Measurements from ENCODE around the gene ZKSCAN1.
"Not testable (repeated sequence)": the region's sequence is repeated elsewhere in the genome, so short reads cannot be mapped to it uniquely, and the experiment has no call there.

Gene ZKSCAN1

GRCh38 chr7:99990460-99990852 is 24.9 kb upstream of the ZKSCAN1 start:
- Histone ChIP-seq H3K9me3 (no peaks in the 10 kb centered on the region), H3K4me3 (no peak overlapping the region), H3K4me1 (peaks cover 2% of the 10 kb centered on the region; the same call in 1 of the 2 replicates), H3K27me3 (ENCODE audit: low read depth) (peaks cover 4% of the 10 kb centered on the region), H3K36me3 (replicated peaks) (no peaks in the 10 kb centered on the region)
- no peak for DNase-seq (ENCODE audit: low spot score in 2 of 2)
- in situ Hi-C loops (cut with MboI; ENCODE audit: low sequenced_read_pairs), result no loop called here

GRCh38 chr7:99991543-99991942 is 23.9 kb upstream of the ZKSCAN1 start:
- DNase-seq (ENCODE audit: low spot score in 2 of 2); H3K9me3 ChIP-seq; H3K4me3 ChIP-seq; H3K36me3 ChIP-seq (replicated peaks); H3K4me1 ChIP-seq; in situ Hi-C loops (cut with MboI; ENCODE audit: low sequenced_read_pairs); H3K27me3 ChIP-seq (ENCODE audit: low read depth): not testable (repeated sequence)

- peaks cover 2% of the 10 kb centered on the region; the same call in 1 of the 2 replicates for H3K4me1 ChIP-seq
- no peaks in the 10 kb centered on the region for H3K36me3 ChIP-seq (replicated peaks)
- no peaks in the 10 kb centered on the region for H3K9me3 ChIP-seq
- in situ Hi-C loops (cut with MboI; ENCODE audit: low sequenced_read_pairs), result no loop called here
- no peaks in the 10 kb centered on the region for H3K27me3 ChIP-seq (ENCODE audit: low read depth)
- no peak overlapping the region for H3K4me3 ChIP-seq
- no peak for DNase-seq (ENCODE audit: low spot score in 2 of 2)
Observed at GRCh38 chr7:99992330-99993038, 22.9 kb upstream of the ZKSCAN1 start.

GRCh38 chr7:99994819-99995218 is 20.6 kb upstream of the ZKSCAN1 start:
- H3K9me3 ChIP-seq, result no peaks in the 10 kb centered on the region
- in situ Hi-C loops (cut with MboI; ENCODE audit: low sequenced_read_pairs), result no loop called here
- H3K4me1 ChIP-seq, result peaks cover 2% of the 10 kb centered on the region; the same call in 1 of the 2 replicates
- no peak for DNase-seq (ENCODE audit: low spot score in 2 of 2)
- H3K36me3 ChIP-seq (replicated peaks), result no peaks in the 10 kb centered on the region
- H3K27me3 ChIP-seq (ENCODE audit: low read depth), result peaks cover 3% of the 10 kb centered on the region; the same call in 1 of the 2 replicates
- H3K4me3 ChIP-seq, result no peak overlapping the region

- Histone ChIP-seq H3K27me3 (ENCODE audit: low read depth) (peaks cover 3% of the 10 kb centered on the region; the same call in 1 of the 2 replicates), H3K4me1 (no peaks in the 10 kb centered on the region; the same call in 1 of the 2 replicates), H3K9me3 (no peaks in the 10 kb centered on the region), H3K4me3 (no peak overlapping the region), H3K36me3 (replicated peaks) (no peaks in the 10 kb centered on the region)
- in situ Hi-C loops (cut with MboI; ENCODE audit: low sequenced_read_pairs), result no loop called here
- no peak for DNase-seq (ENCODE audit: low spot score in 2 of 2)
Observed at GRCh38 chr7:99996755-99997544, 18.4 kb upstream of the ZKSCAN1 start.

- in situ Hi-C loops (cut with MboI; ENCODE audit: low sequenced_read_pairs), result no loop called here
- no peaks in the 10 kb centered on the region; the same call in 1 of the 2 replicates for H3K4me1 ChIP-seq
- H3K4me3 ChIP-seq, result no peak overlapping the region
- peaks cover 3% of the 10 kb centered on the region; the same call in 1 of the 2 replicates for H3K27me3 ChIP-seq (ENCODE audit: low read depth)
- no peaks in the 10 kb centered on the region for H3K36me3 ChIP-seq (replicated peaks)
- H3K9me3 ChIP-seq, result no peaks in the 10 kb centered on the region
- no peak for DNase-seq (ENCODE audit: low spot score in 2 of 2)
Observed at GRCh38 chr7:99997545-99998137, 17.8 kb upstream of the ZKSCAN1 start.

GRCh38 chr7:100000239-100000638 is 15.2 kb upstream of the ZKSCAN1 start:
- in situ Hi-C loops (cut with MboI; ENCODE audit: low sequenced_read_pairs), result no loop called here
- DNase-seq (ENCODE audit: low spot score in 2 of 2), result no peak
- Histone ChIP-seq H3K9me3 (no peaks in the 10 kb centered on the region), H3K36me3 (replicated peaks) (no peaks in the 10 kb centered on the region), H3K4me3 (no peak overlapping the region), H3K27me3 (ENCODE audit: low read depth) (peaks cover 3% of the 10 kb centered on the region; the same call in 1 of the 2 replicates), H3K4me1 (no peaks in the 10 kb centered on the region)

GRCh38 chr7:100003711-100004661 is 11.4 kb upstream of the ZKSCAN1 start:
- no peak for DNase-seq (ENCODE audit: low spot score in 2 of 2)
- Histone ChIP-seq H3K9me3 (no peaks in the 10 kb centered on the region), H3K4me1 (no peaks in the 10 kb centered on the region), H3K36me3 (replicated peaks) (no peaks in the 10 kb centered on the region), H3K4me3 (no peak overlapping the region), H3K27me3 (ENCODE audit: low read depth) (peaks cover under 1% of the 10 kb centered on the region; the same call in 1 of the 2 replicates)
- in situ Hi-C loops (cut with MboI; ENCODE audit: low sequenced_read_pairs), result no loop called here

- Histone ChIP-seq H3K4me1 (no peaks in the 10 kb centered on the region), H3K36me3 (replicated peaks) (no peaks in the 10 kb centered on the region), H3K9me3 (no peaks in the 10 kb centered on the region), H3K4me3 (no peak overlapping the region), H3K27me3 (ENCODE audit: low read depth) (peaks cover 5% of the 10 kb centered on the region)
- no peak for DNase-seq (ENCODE audit: low spot score in 2 of 2)
- in situ Hi-C loops (cut with MboI; ENCODE audit: low sequenced_read_pairs), result no loop called here
Observed at GRCh38 chr7:100007887-100008286, 7.5 kb upstream of the ZKSCAN1 start.

GRCh38 chr7:100008525-100008924 is 6.9 kb upstream of the ZKSCAN1 start:
- no peak for DNase-seq (ENCODE audit: low spot score in 2 of 2)
- H3K4me1 ChIP-seq, result no peaks in the 10 kb centered on the region
- H3K36me3 ChIP-seq (replicated peaks), result no peaks in the 10 kb centered on the region
- H3K9me3 ChIP-seq, result no peaks in the 10 kb centered on the region
- H3K4me3 ChIP-seq, result no peak overlapping the region
- in situ Hi-C loops (cut with MboI; ENCODE audit: low sequenced_read_pairs), result no loop called here
- peaks cover 5% of the 10 kb centered on the region for H3K27me3 ChIP-seq (ENCODE audit: low read depth)

GRCh38 chr7:100009952-100010351 is 5.4 kb upstream of the ZKSCAN1 start:
- in situ Hi-C loops (cut with MboI; ENCODE audit: low sequenced_read_pairs), result not testable (repeated sequence)

GRCh38 chr7:100010901-100011300 is 4.5 kb upstream of the ZKSCAN1 start:
- Histone ChIP-seq H3K27me3 (ENCODE audit: low read depth) (peaks cover 5% of the 10 kb centered on the region), H3K4me1 (no peaks in the 10 kb centered on the region), H3K36me3 (replicated peaks) (no peaks in the 10 kb centered on the region), H3K4me3 (no peak overlapping the region), H3K9me3 (no peaks in the 10 kb centered on the region)
- in situ Hi-C loops (cut with MboI; ENCODE audit: low sequenced_read_pairs), result no loop called here
- no peak for DNase-seq (ENCODE audit: low spot score in 2 of 2)

More at GRCh38 chr7:100009952-100010351, 5.4 kb upstream of the ZKSCAN1 start:
- not testable (repeated sequence) for H3K36me3 ChIP-seq (replicated peaks); H3K9me3 ChIP-seq; H3K27me3 ChIP-seq (ENCODE audit: low read depth); DNase-seq (ENCODE audit: low spot score in 2 of 2); H3K4me3 ChIP-seq; H3K4me1 ChIP-seq

- H3K9me3 ChIP-seq, result no peaks in the 10 kb centered on the region
- no peaks in the 10 kb centered on the region for H3K36me3 ChIP-seq (replicated peaks)
- DNase-seq (ENCODE audit: low spot score in 2 of 2), result no peak
- in situ Hi-C loops (cut with MboI; ENCODE audit: low sequenced_read_pairs), result no loop called here
- peaks cover under 1% of the 10 kb centered on the region; the same call in 1 of the 2 replicates for H3K4me1 ChIP-seq
- peaks cover 5% of the 10 kb centered on the region for H3K27me3 ChIP-seq (ENCODE audit: low read depth)
- H3K4me3 ChIP-seq, result no peak overlapping the region
Observed at GRCh38 chr7:100011516-100011915, 3.9 kb upstream of the ZKSCAN1 start.
